ENCODE measurements around the gene EFCAB8. TPM values are rescaled to one million over a fixed set of nuclear protein-coding genes. Genes with fewer than 3 reads are reported as not detected.

EFCAB8 gene
- total RNA-seq, 1 experiment from 2014 or later: 0.09 TPM

DNA sequence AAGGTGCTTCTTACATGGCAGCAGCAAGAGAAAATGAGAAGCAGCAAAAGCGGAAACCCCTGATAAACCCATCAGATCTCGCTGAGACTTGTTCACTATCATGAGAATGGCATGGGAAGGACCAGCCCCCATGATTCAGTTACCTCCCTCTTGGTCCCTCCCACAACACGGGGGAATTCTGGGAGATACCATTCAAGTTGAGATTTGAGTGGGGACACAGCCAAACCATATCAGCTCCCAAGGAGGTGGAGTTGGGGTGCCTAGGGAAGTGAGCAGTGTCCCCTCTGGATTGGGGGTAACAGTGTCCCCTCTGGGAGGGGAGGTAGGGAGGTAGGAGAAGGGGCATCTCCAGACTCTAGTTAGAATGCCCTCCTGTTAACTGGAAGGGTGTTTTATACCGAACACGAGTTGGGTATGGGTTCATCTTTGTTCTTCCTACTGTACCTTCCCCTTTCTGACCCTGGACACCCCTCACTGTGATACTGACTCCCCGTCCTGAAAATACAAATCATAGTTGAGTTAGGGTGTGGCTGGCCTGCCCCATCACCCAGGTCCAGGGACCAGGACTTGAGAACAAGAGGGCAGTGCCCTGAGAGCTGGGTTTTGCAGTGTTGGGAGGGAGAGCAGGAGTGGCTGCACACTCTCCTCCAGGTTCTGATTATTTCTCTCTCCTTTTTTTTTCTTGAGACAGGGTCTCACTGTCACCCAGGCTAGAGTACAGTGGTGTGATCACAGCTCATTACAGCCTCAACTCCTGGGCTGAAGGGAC lies 62.0 kb downstream of the EFCAB8 start:
- Histone ChIP-seq H3K23me2 (ENCODE audit: insufficient read length, low read depth, low read length, poor library complexity, severe bottlenecking) (no peaks in the 10 kb centered on the region), H4K8ac (replicated peaks; ENCODE audit: insufficient read length, low read depth, low read length) (no peak overlapping the region), H2BK12ac (ENCODE audit: insufficient read length, low read depth, low read length) (no peak overlapping the region), H3K4me1 (ENCODE audit: insufficient read depth, low read length) (no peaks in the 10 kb centered on the region), H2AK5ac (ENCODE audit: insufficient read length, low read length) (no peak overlapping the region), H3K27ac (ENCODE audit: insufficient read length, low read depth, low read length) (no peak overlapping the region), H3K79me1 (ENCODE audit: insufficient read depth, low read depth, low read length, poor library complexity, severe bottlenecking) (no peaks in the 10 kb centered on the region), H3K18ac (ENCODE audit: insufficient read length, low read depth, low read length) (no peak overlapping the region), H3K9me3 (ENCODE audit: control insufficient read depth, low read depth, low read length) (no peaks in the 10 kb centered on the region), H3T11ph (ENCODE audit: low read length) (no peak overlapping the region), H4K20me1 (ENCODE audit: control insufficient read depth, insufficient read depth, insufficient read length) (no peaks in the 10 kb centered on the region), H3K14ac (ENCODE audit: insufficient read depth, low read length) (no peak overlapping the region), H2BK20ac (ENCODE audit: low read depth, low read length, poor library complexity, severe bottlenecking) (no peak overlapping the region), H3K9ac (ENCODE audit: extremely low read depth, insufficient read length, low read length) (no peak overlapping the region), H2BK15ac (ENCODE audit: low read depth, low read length) (no peak overlapping the region), H3K79me2 (ENCODE audit: insufficient read depth, low read length) (no peaks in the 10 kb centered on the region), H3K4ac (ENCODE audit: low read depth, low read length) (no peak overlapping the region), H3K27me3 (ENCODE audit: insufficient read depth, low read length) (no peaks in the 10 kb centered on the region), H2BK5ac (ENCODE audit: insufficient read length, low read length) (no peak overlapping the region), H4K91ac (ENCODE audit: insufficient read length, low read depth, low read length) (no peak overlapping the region), H2BK120ac (ENCODE audit: low read depth, low read length, poor library complexity, severe bottlenecking) (no peak overlapping the region), H3K23ac (ENCODE audit: insufficient read length, low read depth, low read length) (no peak overlapping the region), H2AFZ (ENCODE audit: low read length) (no peak overlapping the region), H3K56ac (ENCODE audit: insufficient read length, low read depth, low read length) (no peak overlapping the region), H4K5ac (ENCODE audit: insufficient read length, low read depth, low read length) (no peak overlapping the region), H3K4me2 (ENCODE audit: insufficient read depth, insufficient read length, low read length) (no peak overlapping the region)
- Mint-ChIP-seq H3K4me3 (no peak overlapping the region), H3K27me3 (ENCODE audit: low read depth) (peaks cover 9% of the 10 kb centered on the region), H3K27ac (no peak overlapping the region), H3K4me1 (no peaks in the 10 kb centered on the region), H3K36me3 (ENCODE audit: insufficient read depth in 1 of 3, low read depth in 3 of 3) (no peaks in the 10 kb centered on the region; a peak in 1 of 7 replicates), H3K9me3 (peaks cover 7 to 10% of the 10 kb centered on the region in 2 experiments)
- no CpG with 5 or more reads among the region's 6 CpGs for WGBS (ENCODE audit: extremely low coverage, insufficient read length, low lambda C conversion rate)
- TF ChIP-seq, protein P1, sequence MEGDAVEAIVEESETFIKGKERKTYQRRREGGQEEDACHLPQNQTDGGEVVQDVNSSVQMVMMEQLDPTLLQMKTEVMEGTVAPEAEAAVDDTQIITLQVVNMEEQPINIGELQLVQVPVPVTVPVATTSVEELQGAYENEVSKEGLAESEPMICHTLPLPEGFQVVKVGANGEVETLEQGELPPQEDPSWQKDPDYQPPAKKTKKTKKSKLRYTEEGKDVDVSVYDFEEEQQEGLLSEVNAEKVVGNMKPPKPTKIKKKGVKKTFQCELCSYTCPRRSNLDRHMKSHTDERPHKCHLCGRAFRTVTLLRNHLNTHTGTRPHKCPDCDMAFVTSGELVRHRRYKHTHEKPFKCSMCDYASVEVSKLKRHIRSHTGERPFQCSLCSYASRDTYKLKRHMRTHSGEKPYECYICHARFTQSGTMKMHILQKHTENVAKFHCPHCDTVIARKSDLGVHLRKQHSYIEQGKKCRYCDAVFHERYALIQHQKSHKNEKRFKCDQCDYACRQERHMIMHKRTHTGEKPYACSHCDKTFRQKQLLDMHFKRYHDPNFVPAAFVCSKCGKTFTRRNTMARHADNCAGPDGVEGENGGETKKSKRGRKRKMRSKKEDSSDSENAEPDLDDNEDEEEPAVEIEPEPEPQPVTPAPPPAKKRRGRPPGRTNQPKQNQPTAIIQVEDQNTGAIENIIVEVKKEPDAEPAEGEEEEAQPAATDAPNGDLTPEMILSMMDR (conservative IDR thresholded peaks at IDR 0.05): no peak
- no peak for DNase-seq

Measured in H9 (cell line).